Fibroblast of lung (primary cell): Measurements from ENCODE around the gene PHC1. TPM values are rescaled to one million over a fixed set of nuclear protein-coding genes. Genes with fewer than 3 reads are reported as not detected.

Experiments
- DNase-seq, 2 donors: peaks; one replicate each; pipeline versions ENCODE4 v3.0.0 to v3.0.0-alpha.2; 2010; ENCODE audit warnings: low read depth in 2 of 2
- H2AFZ ChIP-seq: 2 replicates; pipeline ENCODE4 v1.5.1; 2012; ENCODE audit warnings: low read length, control low read depth, inconsistent platforms
- H3K27ac ChIP-seq: 2 replicates; pipeline ENCODE4 v1.5.1; 2011; ENCODE audit warnings: low read length, control low read depth; ENCODE audit not compliant: insufficient read depth
- H3K27me3 ChIP-seq: 2 replicates; pipeline ENCODE4 v1.5.1; 2011; ENCODE audit warnings: mild to moderate bottlenecking, low read length; ENCODE audit not compliant: control insufficient read depth, insufficient read depth
- H3K36me3 ChIP-seq: 2 replicates; pipeline ENCODE4 v1.5.1; 2011; ENCODE audit warnings: low read length; ENCODE audit not compliant: control insufficient read depth, insufficient read depth
- H3K4me1 ChIP-seq: 2 replicates; pipeline ENCODE4 v1.5.1; 2011; ENCODE audit warnings: low read length; ENCODE audit not compliant: control insufficient read depth, insufficient read depth; ENCODE audit errors: extremely low read depth
- H3K4me2 ChIP-seq: 2 replicates; pipeline ENCODE4 v1.5.1; 2011; ENCODE audit warnings: low read length, control low read depth; ENCODE audit not compliant: insufficient read depth; ENCODE audit errors: extremely low read depth
- H3K4me3 ChIP-seq, 4 experiments: fragments of 200-600 bp in 1 of 4; sonication (generic) in 1 of 4; replicated peaks in 1 of 4; 2 replicates each; pipeline ENCODE4 v1.5.1; 2011 to 2016; ENCODE audit warnings: low read length in 4 of 4, low read depth in 3 of 4, mild to moderate bottlenecking in 3 of 4, control low read depth in 2 of 4, inconsistent platforms in 1 of 4, mixed read lengths in 1 of 4; ENCODE audit not compliant: insufficient read depth in 1 of 4; ENCODE audit errors: control extremely low read depth in 1 of 4
- H3K79me2 ChIP-seq: 2 replicates; pipeline ENCODE4 v1.5.1; 2012; ENCODE audit warnings: mild to moderate bottlenecking, low read length, inconsistent platforms; ENCODE audit not compliant: control insufficient read depth, insufficient read depth
- H3K9ac ChIP-seq: 2 replicates; pipeline ENCODE4 v1.5.1; 2011; ENCODE audit warnings: mild to moderate bottlenecking, low read length, control low read depth; ENCODE audit not compliant: insufficient read depth
- H3K9me3 ChIP-seq: 2 replicates; pipeline ENCODE4 v1.5.1; 2012; ENCODE audit warnings: low read depth, low read length; ENCODE audit not compliant: control insufficient read depth, insufficient read depth
- H4K20me1 ChIP-seq: 2 replicates; pipeline ENCODE4 v1.5.1; 2011; ENCODE audit warnings: low read length; ENCODE audit not compliant: control insufficient read depth, insufficient read depth; ENCODE audit errors: extremely low read depth
- EZH2 ChIP-seq: IDR thresholded peaks from 2 replicates; pipeline ENCODE4 v1.5.1; 2012; ENCODE audit warnings: low read length, control low read depth, mild to moderate bottlenecking; ENCODE audit errors: missing control alignments
- polyA plus RNA-seq, 2 donors: library from polyadenylated mRNA; depleted of rRNA in 1 of 2; stranded (reverse) in 1 of 2; unstranded in 1 of 2; fragments of >200 nt; gene quantifications; 2 replicates each; pipeline ENCODE4 v1.2.1, GENCODE V29; 2011 to 2012; ENCODE audit warnings: missing spikeins in 1 of 2
- total RNA-seq: library from RNA; depleted of rRNA; stranded (reverse); fragments of >200 nt; gene quantifications from 2 replicates; pipeline ENCODE4 v1.2.1, GENCODE V29; 2014
- TF ChIP-seq, protein P1 (sequence below), 2 donors: IDR thresholded peaks in 1 of 2; conservative IDR thresholded peaks in 1 of 2; 1 replicate in 1 of 2; 2 replicates in 1 of 2; pipeline ENCODE4 v1.5.1; 2011 to 2012; ENCODE audit warnings: low read length in 2 of 2, control low read depth in 1 of 2, inconsistent platforms in 1 of 2, low read depth in 1 of 2, mild to moderate bottlenecking in 1 of 2

PHC1 gene
- total and polyA plus RNA-seq, 2 donors (not counting 1 experiment from before 2014, with no cell fraction given), result 15.2 to 21.4 TPM

DNA sequence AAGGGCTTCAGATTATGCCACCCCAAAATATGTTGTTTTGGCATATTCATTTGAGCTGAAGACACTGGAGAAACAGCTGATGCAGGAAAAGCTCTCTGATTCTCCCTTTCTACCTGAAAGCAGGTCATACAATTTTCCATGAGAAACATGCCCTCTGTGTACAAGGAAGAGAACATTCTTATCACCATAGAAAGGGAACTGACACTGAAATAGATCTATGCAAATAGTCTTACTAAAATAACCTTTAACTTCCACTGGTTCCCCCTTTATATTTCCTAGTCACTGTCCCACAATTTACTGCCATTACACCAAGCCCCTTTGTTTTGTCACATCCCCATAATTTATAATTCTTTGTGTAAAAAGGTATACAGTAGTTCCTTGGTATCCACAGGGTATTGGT lies 9.6 kb upstream of the PHC1 start:
- no peak overlapping the region for H3K27ac ChIP-seq

DNA sequence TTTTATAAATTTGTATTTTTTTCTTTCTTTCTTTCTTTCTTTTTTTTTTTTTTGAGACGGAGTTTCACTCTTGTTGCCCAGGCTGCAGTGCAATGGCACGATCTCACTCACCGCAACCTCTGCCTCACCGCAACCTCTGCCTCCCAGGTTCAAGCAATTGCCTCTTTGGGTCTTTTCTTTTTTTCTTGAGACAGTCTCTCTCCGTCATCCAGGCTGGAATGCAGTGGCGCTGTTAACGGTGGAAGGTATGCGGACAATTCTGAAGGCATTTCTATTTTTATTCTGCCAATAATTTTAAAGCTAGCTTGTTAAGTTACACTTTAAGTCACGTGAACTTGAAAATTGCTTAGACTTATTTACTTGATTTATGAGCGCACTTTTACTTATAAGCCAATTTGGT lies 8.8 kb upstream of the PHC1 start:
- no peaks in the 10 kb centered on the region for H3K36me3 ChIP-seq
- no peaks in the 10 kb centered on the region for H3K9me3 ChIP-seq
- H3K79me2 ChIP-seq, result no peaks in the 10 kb centered on the region
- H4K20me1 ChIP-seq, result no peaks in the 10 kb centered on the region
- no peak for TF ChIP-seq EZH2
- TF ChIP-seq, protein P1, sequence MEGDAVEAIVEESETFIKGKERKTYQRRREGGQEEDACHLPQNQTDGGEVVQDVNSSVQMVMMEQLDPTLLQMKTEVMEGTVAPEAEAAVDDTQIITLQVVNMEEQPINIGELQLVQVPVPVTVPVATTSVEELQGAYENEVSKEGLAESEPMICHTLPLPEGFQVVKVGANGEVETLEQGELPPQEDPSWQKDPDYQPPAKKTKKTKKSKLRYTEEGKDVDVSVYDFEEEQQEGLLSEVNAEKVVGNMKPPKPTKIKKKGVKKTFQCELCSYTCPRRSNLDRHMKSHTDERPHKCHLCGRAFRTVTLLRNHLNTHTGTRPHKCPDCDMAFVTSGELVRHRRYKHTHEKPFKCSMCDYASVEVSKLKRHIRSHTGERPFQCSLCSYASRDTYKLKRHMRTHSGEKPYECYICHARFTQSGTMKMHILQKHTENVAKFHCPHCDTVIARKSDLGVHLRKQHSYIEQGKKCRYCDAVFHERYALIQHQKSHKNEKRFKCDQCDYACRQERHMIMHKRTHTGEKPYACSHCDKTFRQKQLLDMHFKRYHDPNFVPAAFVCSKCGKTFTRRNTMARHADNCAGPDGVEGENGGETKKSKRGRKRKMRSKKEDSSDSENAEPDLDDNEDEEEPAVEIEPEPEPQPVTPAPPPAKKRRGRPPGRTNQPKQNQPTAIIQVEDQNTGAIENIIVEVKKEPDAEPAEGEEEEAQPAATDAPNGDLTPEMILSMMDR (conservative IDR thresholded peaks at IDR 0.05 in 1 of 2, IDR thresholded peaks at IDR 0.05 in 1 of 2; ENCODE audit: low read depth in 1 of 2, low read length in 2 of 2), result no peak
- no peak overlapping the region for H3K4me2 ChIP-seq
- no peaks in the 10 kb centered on the region for H3K4me1 ChIP-seq
- DNase-seq, result no peak
- no peak overlapping the region for H3K4me3 ChIP-seq
- no peaks in the 10 kb centered on the region for H3K27me3 ChIP-seq
- H2AFZ ChIP-seq, result no peak overlapping the region
- H3K9ac ChIP-seq, result no peak overlapping the region
- H3K27ac ChIP-seq, result no peak overlapping the region

More for the DNA sequence above, 9.6 kb upstream of the PHC1 start:
- no peak for DNase-seq
- no peak overlapping the region for H3K4me3 ChIP-seq
- H3K27me3 ChIP-seq, result no peaks in the 10 kb centered on the region
- H2AFZ ChIP-seq, result no peak overlapping the region
- no peak overlapping the region for H3K9ac ChIP-seq
- no peaks in the 10 kb centered on the region for H4K20me1 ChIP-seq
- H3K79me2 ChIP-seq, result no peaks in the 10 kb centered on the region
- H3K4me2 ChIP-seq, result no peak overlapping the region
- H3K4me1 ChIP-seq, result no peaks in the 10 kb centered on the region
- TF ChIP-seq EZH2, result no peak
- TF ChIP-seq, protein P1 (conservative IDR thresholded peaks at IDR 0.05 in 1 of 2, IDR thresholded peaks at IDR 0.05 in 1 of 2; ENCODE audit: low read depth in 1 of 2, low read length in 2 of 2), result no peak
- no peaks in the 10 kb centered on the region for H3K36me3 ChIP-seq
- H3K9me3 ChIP-seq, result no peaks in the 10 kb centered on the region

DNA sequence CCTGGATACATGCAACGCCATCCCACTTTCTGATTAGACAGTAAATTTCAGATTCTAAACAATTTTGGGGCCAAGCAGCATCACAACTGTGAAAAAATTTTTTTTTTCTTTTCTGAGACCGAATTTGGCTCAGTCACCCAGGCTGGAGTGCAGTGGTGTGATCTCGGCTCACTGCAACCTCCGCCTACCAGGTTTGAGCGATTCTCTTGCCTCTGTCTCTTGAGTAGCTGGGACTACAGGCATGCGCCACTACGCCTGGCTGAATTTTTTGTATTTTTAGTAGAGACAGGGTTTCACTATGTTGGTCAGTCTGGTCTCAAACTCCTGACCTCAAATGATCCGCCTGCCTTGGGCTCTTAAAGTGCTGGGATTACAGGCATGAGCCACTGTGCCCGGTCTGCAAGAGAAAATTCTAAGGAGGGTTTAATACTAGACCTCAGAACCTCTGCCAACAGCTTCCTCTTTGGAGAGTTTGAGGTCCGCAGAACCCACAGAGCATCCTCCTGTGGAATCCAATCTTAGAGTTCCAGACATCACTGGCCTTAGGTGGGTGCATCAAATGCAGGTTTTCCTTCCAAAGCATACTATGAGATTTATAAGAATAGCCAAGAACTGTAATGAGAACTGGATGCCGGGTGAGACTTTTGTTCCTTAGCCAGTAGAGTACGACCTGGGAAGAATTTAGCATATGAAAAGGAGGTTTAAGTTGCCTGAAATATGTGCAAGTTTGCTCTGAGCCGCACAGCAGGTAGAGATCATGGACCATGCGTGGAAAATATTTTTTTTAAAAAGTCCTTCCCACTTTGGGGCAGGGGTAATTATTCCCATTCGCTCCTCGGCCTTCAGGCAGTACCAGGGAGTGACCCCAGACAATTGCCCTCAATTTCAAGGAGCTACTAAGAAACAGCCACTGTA lies 7.8 kb upstream of the PHC1 start:
- Histone ChIP-seq H3K27me3 (no peaks in the 10 kb centered on the region), H3K4me3 (no peak overlapping the region), H3K27ac (no peak overlapping the region), H3K4me2 (no peak overlapping the region), H3K4me1 (no peaks in the 10 kb centered on the region), H3K9ac (no peak overlapping the region), H2AFZ (no peak overlapping the region), H3K36me3 (no peaks in the 10 kb centered on the region), H4K20me1 (no peaks in the 10 kb centered on the region), H3K9me3 (no peaks in the 10 kb centered on the region), H3K79me2 (no peaks in the 10 kb centered on the region)
- no peak for TF ChIP-seq EZH2
- TF ChIP-seq, protein P1 (conservative IDR thresholded peaks at IDR 0.05 in 1 of 2, IDR thresholded peaks at IDR 0.05 in 1 of 2; ENCODE audit: low read depth in 1 of 2, low read length in 2 of 2), result no peak
- DNase-seq, result no peak
